ENCODE results near the gene PDLIM4. TPM values are rescaled to one million over a fixed set of nuclear protein-coding genes. Genes with fewer than 3 reads are reported as not detected.

The PDLIM4 gene
- total RNA-seq, 2 donors from 2014 or later = not detected

- H3K4me3 Mint-ChIP-seq = no peak overlapping the region
- DNase-seq (ENCODE audit: low spot score) (peak; percentile 28), ATAC-seq (peak in 1 of 2 donors; percentile 2)
- no peaks in the 10 kb centered on the region for H3K36me3 Mint-ChIP-seq
- H3K4me1 Mint-ChIP-seq (ENCODE audit: low read depth in 2 of 2) = peaks cover 7 to 19% of the 10 kb centered on the region in 2 donors
- H3K27ac Mint-ChIP-seq = no peak overlapping the region
- H3K27me3 Mint-ChIP-seq = peaks cover 15 to 18% of the 10 kb centered on the region in 2 donors
- H3K9me3 Mint-ChIP-seq = no peaks in the 10 kb centered on the region
Measured at GRCh38 chr5:132233081-132233480, 24.4 kb upstream of the PDLIM4 start.

GRCh38 chr5:132233811-132234683 is 23.4 kb upstream of the PDLIM4 start:
- H3K9me3 Mint-ChIP-seq = no peaks in the 10 kb centered on the region
- H3K27me3 Mint-ChIP-seq = peaks cover 11 to 16% of the 10 kb centered on the region in 2 donors
- ATAC-seq (no peak), DNase-seq (ENCODE audit: low spot score) (peak; percentile 41)
- H3K4me3 Mint-ChIP-seq = no peak overlapping the region
- H3K36me3 Mint-ChIP-seq = no peaks in the 10 kb centered on the region
- H3K4me1 Mint-ChIP-seq (ENCODE audit: low read depth in 2 of 2) = peaks cover 7 to 16% of the 10 kb centered on the region in 2 donors
- H3K27ac Mint-ChIP-seq = no peak overlapping the region

GRCh38 chr5:132234684-132235062 is 22.8 kb upstream of the PDLIM4 start:
- Mint-ChIP-seq H3K27ac (no peak overlapping the region), H3K4me3 (no peak overlapping the region), H3K4me1 (ENCODE audit: low read depth in 2 of 2) (peaks cover 4 to 10% of the 10 kb centered on the region in 2 donors), H3K27me3 (peaks cover 5 to 10% of the 10 kb centered on the region in 2 donors), H3K36me3 (no peaks in the 10 kb centered on the region), H3K9me3 (no peaks in the 10 kb centered on the region)
- DNase-seq (ENCODE audit: low spot score) (peak; percentile 28), ATAC-seq (no peak)

GRCh38 chr5:132235340-132235739 is 22.2 kb upstream of the PDLIM4 start:
- no peak overlapping the region for H3K4me3 Mint-ChIP-seq
- H3K36me3 Mint-ChIP-seq = no peaks in the 10 kb centered on the region
- DNase-seq (ENCODE audit: low spot score) (no peak), ATAC-seq (no peak)
- H3K9me3 Mint-ChIP-seq = no peaks in the 10 kb centered on the region
- peaks cover 0 to 7% of the 10 kb centered on the region in 2 donors for H3K27me3 Mint-ChIP-seq
- H3K27ac Mint-ChIP-seq = no peak overlapping the region
- H3K4me1 Mint-ChIP-seq (ENCODE audit: low read depth in 2 of 2) = peaks cover 0 to 7% of the 10 kb centered on the region in 2 donors

- Mint-ChIP-seq H3K27ac (no peak overlapping the region), H3K4me1 (ENCODE audit: low read depth in 2 of 2) (no peaks in the 10 kb centered on the region), H3K27me3 (peaks cover 0 to 4% of the 10 kb centered on the region in 2 donors), H3K9me3 (no peaks in the 10 kb centered on the region), H3K4me3 (no peak overlapping the region), H3K36me3 (no peaks in the 10 kb centered on the region)
- DNase-seq (ENCODE audit: low spot score) = no peak
- no peak for ATAC-seq
Measured at GRCh38 chr5:132237141-132237540, 20.4 kb upstream of the PDLIM4 start.

- ATAC-seq (no peak), DNase-seq (ENCODE audit: low spot score) (peak; percentile 3)
- Mint-ChIP-seq H3K27me3 (peaks cover 0 to 2% of the 10 kb centered on the region in 2 donors), H3K4me3 (no peak overlapping the region), H3K27ac (no peak overlapping the region), H3K9me3 (no peaks in the 10 kb centered on the region), H3K4me1 (ENCODE audit: low read depth in 2 of 2) (no peaks in the 10 kb centered on the region), H3K36me3 (no peaks in the 10 kb centered on the region)
Measured at GRCh38 chr5:132237670-132238069, 19.8 kb upstream of the PDLIM4 start.

- no peaks in the 10 kb centered on the region for H3K36me3 Mint-ChIP-seq
- peak; percentile 72 for DNase-seq (ENCODE audit: low spot score)
- peaks cover 0 to 3% of the 10 kb centered on the region in 2 donors for H3K27me3 Mint-ChIP-seq
- H3K27ac Mint-ChIP-seq = no peak overlapping the region
- no peaks in the 10 kb centered on the region for H3K9me3 Mint-ChIP-seq
- H3K4me3 Mint-ChIP-seq = no peak overlapping the region
- peak; percentile 51 to 77 for ATAC-seq
- H3K4me1 Mint-ChIP-seq (ENCODE audit: low read depth in 2 of 2) = no peaks in the 10 kb centered on the region
Measured at GRCh38 chr5:132238169-132238744, 19.2 kb upstream of the PDLIM4 start.

GRCh38 chr5:132238901-132239500 is 18.5 kb upstream of the PDLIM4 start:
- peaks cover 1 to 6% of the 10 kb centered on the region in 2 donors for H3K27me3 Mint-ChIP-seq
- H3K4me3 Mint-ChIP-seq = no peak overlapping the region
- peaks cover 2% of the 10 kb centered on the region for H3K36me3 Mint-ChIP-seq
- H3K27ac Mint-ChIP-seq = peak overlapping the region in 1 of 2 donors; percentile 0
- H3K4me1 Mint-ChIP-seq (ENCODE audit: low read depth in 2 of 2) = no peaks in the 10 kb centered on the region
- peak; percentile 22 for DNase-seq (ENCODE audit: low spot score)
- peaks cover under 1% of the 10 kb centered on the region for H3K9me3 Mint-ChIP-seq
- ATAC-seq = no peak

- Mint-ChIP-seq H3K27ac (peak overlapping the region in 1 of 2 donors; percentile 0), H3K9me3 (peaks cover 4% of the 10 kb centered on the region), H3K27me3 (peaks cover 7 to 9% of the 10 kb centered on the region in 2 donors), H3K4me3 (no peak overlapping the region), H3K36me3 (peaks cover 7% of the 10 kb centered on the region), H3K4me1 (ENCODE audit: low read depth in 2 of 2) (no peaks in the 10 kb centered on the region)
- DNase-seq (ENCODE audit: low spot score) (peak; percentile 42), ATAC-seq (no peak)
Measured at GRCh38 chr5:132239776-132240175, 17.7 kb upstream of the PDLIM4 start.

GRCh38 chr5:132243366-132243977 is 14.0 kb upstream of the PDLIM4 start:
- Mint-ChIP-seq H3K4me3 (no peak overlapping the region), H3K36me3 (peaks cover 28% of the 10 kb centered on the region), H3K27ac (no peak overlapping the region), H3K27me3 (peaks cover 13 to 29% of the 10 kb centered on the region in 2 donors), H3K9me3 (peaks cover 11% of the 10 kb centered on the region), H3K4me1 (ENCODE audit: low read depth in 2 of 2) (no peaks in the 10 kb centered on the region)
- DNase-seq (ENCODE audit: low spot score) = peak; percentile 18
- ATAC-seq = no peak

- Mint-ChIP-seq H3K4me1 (ENCODE audit: low read depth in 2 of 2) (no peaks in the 10 kb centered on the region), H3K9me3 (peaks cover 11% of the 10 kb centered on the region), H3K27me3 (peaks cover 16 to 35% of the 10 kb centered on the region in 2 donors), H3K27ac (no peak overlapping the region), H3K36me3 (peaks cover 28% of the 10 kb centered on the region), H3K4me3 (no peak overlapping the region)
- DNase-seq (ENCODE audit: low spot score) (no peak), ATAC-seq (no peak)
Measured at GRCh38 chr5:132245593-132245992, 11.9 kb upstream of the PDLIM4 start.

- Mint-ChIP-seq H3K27ac (no peak overlapping the region), H3K9me3 (peaks cover 11% of the 10 kb centered on the region), H3K36me3 (peaks cover 28% of the 10 kb centered on the region), H3K4me3 (no peak overlapping the region), H3K4me1 (ENCODE audit: low read depth in 2 of 2) (no peaks in the 10 kb centered on the region), H3K27me3 (peaks cover 16 to 35% of the 10 kb centered on the region in 2 donors)
- DNase-seq (ENCODE audit: low spot score) (no peak), ATAC-seq (no peak)
Measured at GRCh38 chr5:132246806-132247205, 10.7 kb upstream of the PDLIM4 start.

GRCh38 chr5:132250547-132250946 is 6.9 kb upstream of the PDLIM4 start:
- Mint-ChIP-seq H3K4me3 (no peak overlapping the region), H3K27me3 (peaks cover 6 to 21% of the 10 kb centered on the region in 2 donors), H3K36me3 (peaks cover 14% of the 10 kb centered on the region), H3K27ac (no peak overlapping the region), H3K4me1 (ENCODE audit: low read depth in 2 of 2) (no peaks in the 10 kb centered on the region), H3K9me3 (peaks cover 3% of the 10 kb centered on the region)
- ATAC-seq = no peak
- no peak for DNase-seq (ENCODE audit: low spot score)

All from natural killer cell treated with Interleukin-12 subunit alpha and Interleukin-12 subunit beta and Interleukin-15 and Interleukin-18, amount 100 ng/mL, for 72 hours (primary cell).